ENCODE measurements around the gene NFKBIB.

The NFKBIB gene

DNA sequence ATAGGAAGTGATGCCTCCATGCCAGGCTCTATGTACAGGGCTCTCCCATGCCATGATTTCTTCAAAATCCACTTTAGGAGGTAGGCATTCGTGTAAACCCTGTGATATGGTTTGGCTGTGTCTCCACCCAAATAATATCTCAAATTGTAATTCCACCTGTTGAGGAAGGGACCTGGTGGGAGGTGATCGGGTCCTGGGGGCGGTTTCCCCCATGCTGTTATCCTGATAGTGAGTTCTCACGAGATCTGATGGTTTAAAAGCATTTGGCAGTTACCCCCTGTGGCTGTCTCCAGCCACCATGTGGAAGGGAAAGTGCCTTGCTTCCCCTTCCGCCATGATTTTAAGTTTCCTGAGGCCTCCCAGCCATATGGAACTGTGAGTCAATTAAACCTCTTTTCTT lies 22.7 kb downstream of the NFKBIB start:
- H2AFZ ChIP-seq (ENCODE audit: low read depth, low read length), result no peak overlapping the region
- H4K20me1 ChIP-seq (ENCODE audit: insufficient read depth, low read length), result no peaks in the 10 kb centered on the region
- no peak overlapping the region for H3K4me2 ChIP-seq (ENCODE audit: low read length)
- no peaks in the 10 kb centered on the region for H3K4me1 ChIP-seq (ENCODE audit: low read length)
- no peak overlapping the region for H3K9ac ChIP-seq (ENCODE audit: low read length)
- no peaks in the 10 kb centered on the region for H3K27me3 ChIP-seq (ENCODE audit: low read depth, low read length)
- no peaks in the 10 kb centered on the region for H3K9me3 ChIP-seq (ENCODE audit: insufficient read depth, low read length)
- peaks cover 36% of the 10 kb centered on the region for H3K36me3 ChIP-seq (replicated peaks; ENCODE audit: low read depth, low read length)
- TF ChIP-seq EZH2phosphoT487 (IDR thresholded peaks at IDR 0.05; ENCODE audit: low read depth), result no peak
- TF ChIP-seq, protein P1, sequence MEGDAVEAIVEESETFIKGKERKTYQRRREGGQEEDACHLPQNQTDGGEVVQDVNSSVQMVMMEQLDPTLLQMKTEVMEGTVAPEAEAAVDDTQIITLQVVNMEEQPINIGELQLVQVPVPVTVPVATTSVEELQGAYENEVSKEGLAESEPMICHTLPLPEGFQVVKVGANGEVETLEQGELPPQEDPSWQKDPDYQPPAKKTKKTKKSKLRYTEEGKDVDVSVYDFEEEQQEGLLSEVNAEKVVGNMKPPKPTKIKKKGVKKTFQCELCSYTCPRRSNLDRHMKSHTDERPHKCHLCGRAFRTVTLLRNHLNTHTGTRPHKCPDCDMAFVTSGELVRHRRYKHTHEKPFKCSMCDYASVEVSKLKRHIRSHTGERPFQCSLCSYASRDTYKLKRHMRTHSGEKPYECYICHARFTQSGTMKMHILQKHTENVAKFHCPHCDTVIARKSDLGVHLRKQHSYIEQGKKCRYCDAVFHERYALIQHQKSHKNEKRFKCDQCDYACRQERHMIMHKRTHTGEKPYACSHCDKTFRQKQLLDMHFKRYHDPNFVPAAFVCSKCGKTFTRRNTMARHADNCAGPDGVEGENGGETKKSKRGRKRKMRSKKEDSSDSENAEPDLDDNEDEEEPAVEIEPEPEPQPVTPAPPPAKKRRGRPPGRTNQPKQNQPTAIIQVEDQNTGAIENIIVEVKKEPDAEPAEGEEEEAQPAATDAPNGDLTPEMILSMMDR (IDR thresholded peaks at IDR 0.05; ENCODE audit: low read depth, low read length), result no peak
- H3K79me2 ChIP-seq (ENCODE audit: low read length), result peaks cover under 1% of the 10 kb centered on the region
- no peak overlapping the region for H3K4me3 ChIP-seq (ENCODE audit: low read length)
- no peak overlapping the region for H3K27ac ChIP-seq (ENCODE audit: low read length)

DNA sequence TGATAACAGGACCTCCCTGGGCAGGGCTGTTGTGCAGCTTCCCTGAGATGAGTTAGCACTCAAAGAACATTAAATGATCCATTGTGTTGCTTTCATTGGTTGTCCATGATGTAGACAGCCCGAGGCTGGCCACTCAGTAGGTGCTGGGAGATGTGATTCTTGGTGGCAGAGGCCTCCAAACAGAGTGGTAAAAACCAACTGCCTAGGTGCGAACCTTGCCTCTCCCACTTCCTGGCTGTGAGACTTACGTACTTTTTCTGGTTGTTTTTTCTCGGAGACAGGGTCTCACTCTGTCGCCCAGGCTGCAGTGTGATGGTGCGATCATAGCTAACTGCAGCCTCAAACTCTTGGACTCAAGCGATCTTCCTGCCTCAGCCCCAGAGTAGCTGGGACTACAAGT lies 24.6 kb downstream of the NFKBIB start:
- H2AFZ ChIP-seq (ENCODE audit: low read depth, low read length), result no peak overlapping the region
- H3K27me3 ChIP-seq (ENCODE audit: low read depth, low read length), result no peaks in the 10 kb centered on the region
- H3K4me3 ChIP-seq (ENCODE audit: low read length), result no peak overlapping the region
- TF ChIP-seq EZH2phosphoT487 (IDR thresholded peaks at IDR 0.05; ENCODE audit: low read depth), result no peak
- TF ChIP-seq, protein P1 (IDR thresholded peaks at IDR 0.05; ENCODE audit: low read depth, low read length), result no peak
- H3K36me3 ChIP-seq (replicated peaks; ENCODE audit: low read depth, low read length), result peaks cover 35% of the 10 kb centered on the region
- no peaks in the 10 kb centered on the region for H4K20me1 ChIP-seq (ENCODE audit: insufficient read depth, low read length)
- H3K27ac ChIP-seq (ENCODE audit: low read length), result no peak overlapping the region
- no peaks in the 10 kb centered on the region for H3K9me3 ChIP-seq (ENCODE audit: insufficient read depth, low read length)
- peaks cover 4% of the 10 kb centered on the region for H3K4me1 ChIP-seq (ENCODE audit: low read length)
- H3K79me2 ChIP-seq (ENCODE audit: low read length), result peaks cover 18% of the 10 kb centered on the region
- H3K4me2 ChIP-seq (ENCODE audit: low read length), result no peak overlapping the region
- no peak overlapping the region for H3K9ac ChIP-seq (ENCODE audit: low read length)

DNA sequence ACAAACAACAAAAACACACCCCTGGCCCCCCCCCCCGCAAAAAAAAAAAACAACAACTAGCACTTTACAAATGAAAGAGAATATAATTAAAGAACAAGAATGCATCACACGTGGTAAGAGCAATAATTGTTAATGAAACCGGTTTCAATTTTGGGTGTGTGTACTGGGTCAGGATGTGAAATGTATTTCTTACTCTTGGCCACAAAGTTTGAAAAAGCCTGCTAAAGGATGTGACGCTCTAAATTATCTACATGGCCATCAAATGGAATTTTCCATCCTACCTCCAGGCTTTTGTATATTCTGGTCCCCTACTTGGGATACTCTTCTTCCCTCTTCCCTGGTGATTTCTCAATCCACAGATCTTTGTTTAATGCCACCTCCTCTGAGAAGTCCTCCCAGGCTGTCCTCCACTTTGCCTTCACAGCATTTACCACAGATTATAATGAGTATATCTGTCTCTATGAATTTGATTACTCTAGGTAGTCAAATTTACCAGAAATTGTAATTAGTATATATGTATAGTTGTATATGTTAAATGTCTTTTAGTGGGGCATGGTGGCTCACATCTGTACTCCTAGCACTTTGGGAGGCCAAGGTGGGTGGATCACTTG lies 28.7 kb downstream of the NFKBIB start:
- H3K9me3 ChIP-seq (ENCODE audit: insufficient read depth, low read length), result no peaks in the 10 kb centered on the region
- no peak overlapping the region for H3K9ac ChIP-seq (ENCODE audit: low read length)
- no peak overlapping the region for H3K4me3 ChIP-seq (ENCODE audit: low read length)
- peaks cover 30% of the 10 kb centered on the region for H3K36me3 ChIP-seq (replicated peaks; ENCODE audit: low read depth, low read length)
- no peaks in the 10 kb centered on the region for H4K20me1 ChIP-seq (ENCODE audit: insufficient read depth, low read length)
- H3K4me1 ChIP-seq (ENCODE audit: low read length), result peaks cover 9% of the 10 kb centered on the region
- no peaks in the 10 kb centered on the region for H3K27me3 ChIP-seq (ENCODE audit: low read depth, low read length)
- TF ChIP-seq, protein P1 (IDR thresholded peaks at IDR 0.05; ENCODE audit: low read depth, low read length), result no peak
- no peak for TF ChIP-seq EZH2phosphoT487 (IDR thresholded peaks at IDR 0.05; ENCODE audit: low read depth)
- no peak overlapping the region for H3K4me2 ChIP-seq (ENCODE audit: low read length)
- H3K79me2 ChIP-seq (ENCODE audit: low read length), result peaks cover 49% of the 10 kb centered on the region
- no peak overlapping the region for H2AFZ ChIP-seq (ENCODE audit: low read depth, low read length)
- H3K27ac ChIP-seq (ENCODE audit: low read length), result no peak overlapping the region

DNA sequence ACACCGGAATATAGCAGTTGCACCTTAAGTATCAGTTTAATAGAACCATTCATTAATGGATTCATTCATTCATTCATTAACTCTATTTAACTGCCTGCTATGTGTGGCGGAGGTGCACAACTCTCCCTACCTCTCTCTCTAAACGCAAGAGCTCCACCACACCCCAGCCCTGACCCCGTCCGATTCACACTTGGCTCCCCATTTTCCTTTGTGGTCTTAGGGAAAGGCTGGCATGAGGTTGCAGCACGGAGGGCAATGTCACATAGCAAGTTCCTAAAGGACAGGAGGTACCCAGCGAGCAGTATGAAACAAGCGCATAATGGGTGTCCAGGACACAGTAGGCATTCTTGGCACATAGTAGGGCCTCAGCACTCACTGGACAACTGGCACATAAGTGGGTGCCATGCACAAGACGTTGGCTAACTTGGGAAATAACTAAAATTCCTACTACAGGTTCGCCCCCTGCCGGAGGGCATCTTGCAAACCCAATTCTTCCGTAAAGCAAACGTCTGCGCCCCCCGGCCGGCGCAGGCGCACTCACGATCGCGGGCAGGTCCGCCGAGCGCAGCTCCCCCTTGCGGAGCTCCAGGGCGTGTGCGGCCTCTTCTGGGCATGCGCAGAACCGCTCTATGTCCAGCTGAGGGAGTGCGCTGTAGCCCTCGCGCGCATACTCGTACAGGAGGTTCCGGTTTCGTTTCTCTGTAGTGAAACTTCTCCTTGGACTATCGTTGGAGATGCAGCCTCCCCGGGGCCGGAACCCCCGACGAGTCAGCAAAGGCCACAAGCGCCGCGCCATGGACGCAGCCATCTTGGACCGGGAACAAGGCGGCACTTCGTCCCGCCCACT lies 30.4 kb downstream of the NFKBIB start, which contains the start of gene SARS2:
TSS of gene SARS2 (minus strand) at position 835 of the 847 bp plus-strand sequence. CDS start at position 808, 27 bp downstream.
- Histone ChIP-seq H3K4me2 (ENCODE audit: low read length) (peak within 1 kb of the TSS; percentile 91), H3K4me1 (ENCODE audit: low read length) (peaks cover 9% of the 10 kb centered on the region), H3K79me2 (ENCODE audit: low read length) (peaks cover 49% of the 10 kb centered on the region), H3K9ac (ENCODE audit: low read length) (peak within 1 kb of the TSS; percentile 90), H3K4me3 (ENCODE audit: low read length) (peak within 1 kb of the TSS; percentile 91), H3K27ac (ENCODE audit: low read length) (peak within 1 kb of the TSS; percentile 84), H4K20me1 (ENCODE audit: insufficient read depth, low read length) (no peaks in the 10 kb centered on the region), H2AFZ (ENCODE audit: low read depth, low read length) (peak within 1 kb of the TSS; percentile 85), H3K36me3 (replicated peaks; ENCODE audit: low read depth, low read length) (peaks cover 36% of the 10 kb centered on the region), H3K9me3 (ENCODE audit: insufficient read depth, low read length) (peaks cover 8% of the 10 kb centered on the region), H3K27me3 (ENCODE audit: low read depth, low read length) (no peaks in the 10 kb centered on the region)
- no peak for TF ChIP-seq EZH2phosphoT487 (IDR thresholded peaks at IDR 0.05; ENCODE audit: low read depth)
- TF ChIP-seq, protein P1 (IDR thresholded peaks at IDR 0.05; ENCODE audit: low read depth, low read length), result peak; percentile 99
